C1 segment of cervical spinal cord (tissue), 14 donors: ENCODE measurements around the gene KRTAP22-2.

Experiments used
- DNase-seq, 14 donors: peaks; one replicate each; lab custom pipeline; 2025; lab: John Stamatoyannopoulos, UW

Gene KRTAP22-2

GRCh38 chr21:30563072-30563471, 27.1 kb downstream of the KRTAP22-2 start:
- DNase-seq: no peak

- DNase-seq: no peak
These were observed 28.2 kb downstream of the KRTAP22-2 start for GRCh38 chr21:30561957-30562356.

GRCh38 chr21:30561264-30561895, 28.8 kb downstream of the KRTAP22-2 start, which contains the start of gene KRTAP19-7:
Gene KRTAP19-7, minus strand, starts transcription at chr21:30561314. Its CDS starts 25 bp downstream, at chr21:30561289.
- DNase-seq: no peak

GRCh38 chr21:30555095-30555494, 35.1 kb downstream of the KRTAP22-2 start:
- no peak for DNase-seq

- DNase-seq: no peak
These were observed 37.4 kb downstream of the KRTAP22-2 start for GRCh38 chr21:30552782-30553181.

- DNase-seq: no peak
These were observed 48.4 kb downstream of the KRTAP22-2 start, which contains the start of gene KRTAP19-6 for GRCh38 chr21:30541764-30542163. Gene KRTAP19-6, minus strand, starts transcription at chr21:30541864. Its CDS starts 31 bp downstream, at chr21:30541833.
